GM21390 (cell line): ENCODE measurements around the gene DNMT3A.

Experiments used
- ATAC-seq: cut with Tn5 transposase; IDR thresholded peaks from one replicate; pipeline ENCODE4 v1.9.1; 2021; ENCODE audit not compliant: unreplicated experiment

DNMT3A gene

GRCh38 chr2:25341753-25342371 is at the start of gene DNMT3A:
Gene DNMT3A, minus strand, starts transcription at chr2:25341925. Its CDS starts 27,941 bp downstream, at chr2:25313984.
- ATAC-seq, result peak; percentile 36

GRCh38 chr2:25389161-25389560 is 47.4 kb upstream of the DNMT3A start:
- no peak for ATAC-seq

GRCh38 chr2:25388491-25388890 is 46.8 kb upstream of the DNMT3A start:
- ATAC-seq, result no peak

- ATAC-seq, result no peak
Measured at GRCh38 chr2:25387876-25388449, 46.2 kb upstream of the DNMT3A start.

GRCh38 chr2:25386971-25387875 is 45.5 kb upstream of the DNMT3A start:
- no peak for ATAC-seq

GRCh38 chr2:25385910-25386309 is 44.2 kb upstream of the DNMT3A start:
- no peak for ATAC-seq

GRCh38 chr2:25383806-25384205 is 42.1 kb upstream of the DNMT3A start:
- ATAC-seq, result no peak

GRCh38 chr2:25381502-25381901 is 39.8 kb upstream of the DNMT3A start:
- ATAC-seq, result no peak

- ATAC-seq, result no peak
Measured at GRCh38 chr2:25380586-25381375, 39.1 kb upstream of the DNMT3A start.

GRCh38 chr2:25380023-25380422 is 38.3 kb upstream of the DNMT3A start:
- no peak for ATAC-seq

GRCh38 chr2:25379535-25379934 is 37.8 kb upstream of the DNMT3A start:
- no peak for ATAC-seq

- no peak for ATAC-seq
Measured at GRCh38 chr2:25378731-25379490, 37.2 kb upstream of the DNMT3A start.

GRCh38 chr2:25377822-25378421 is 36.2 kb upstream of the DNMT3A start:
- no peak for ATAC-seq

- ATAC-seq, result peak; percentile 97
Measured at GRCh38 chr2:25376750-25377621, 35.3 kb upstream of the DNMT3A start.

GRCh38 chr2:25375989-25376545 is 34.3 kb upstream of the DNMT3A start:
- no peak for ATAC-seq

- ATAC-seq, result no peak
Measured at GRCh38 chr2:25375371-25375988, 33.8 kb upstream of the DNMT3A start.

- no peak for ATAC-seq
Measured at GRCh38 chr2:25374827-25375226, 33.1 kb upstream of the DNMT3A start.

- ATAC-seq, result no peak
Measured at GRCh38 chr2:25374411-25374810, 32.7 kb upstream of the DNMT3A start.
